Measurements from ENCODE around the gene INSYN2A. TPM values are rescaled to one million over a fixed set of nuclear protein-coding genes. Genes with fewer than 3 reads are reported as not detected.

Gene INSYN2A
- polyA plus RNA-seq, 4 donors: 3.3 to 7.2 (median 5.4) TPM

DNA sequence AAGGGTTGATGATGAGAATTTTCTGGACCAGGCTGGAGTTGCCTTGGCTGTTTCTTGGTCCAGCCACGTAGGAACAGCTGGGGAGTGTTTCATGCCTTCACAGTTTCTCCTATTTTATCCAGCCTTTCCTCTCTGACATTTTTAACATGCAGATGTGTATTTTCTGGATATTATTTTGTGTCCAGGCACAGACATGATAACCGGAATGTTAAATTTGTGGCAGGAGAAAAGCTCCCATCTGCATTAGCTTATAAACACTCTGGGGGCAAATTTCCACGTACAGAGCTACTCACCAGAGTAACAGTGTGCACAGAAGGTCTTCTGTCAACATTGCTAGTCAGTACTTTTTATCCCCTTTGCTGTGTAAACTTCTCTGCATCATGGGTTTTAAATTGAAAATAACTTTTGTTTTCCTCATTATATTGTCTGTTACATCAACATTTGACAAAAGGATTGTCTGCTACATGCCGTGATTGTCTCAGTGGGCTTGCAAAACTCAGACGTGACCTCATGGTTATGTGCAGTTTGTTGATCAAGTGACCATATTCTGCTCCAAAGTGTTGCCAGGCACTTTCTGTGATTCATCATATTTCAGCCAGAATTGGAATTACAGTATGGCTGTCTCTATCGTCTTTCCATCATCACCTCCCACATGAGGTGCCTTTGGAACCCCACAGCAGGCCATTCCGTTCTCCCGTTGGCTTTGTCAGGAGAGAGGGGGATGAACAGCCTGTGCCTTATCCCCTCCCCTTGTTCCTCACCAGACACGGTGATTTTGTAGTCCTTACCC lies 41.4 kb downstream of the INSYN2A start:
- DNase-seq (ENCODE audit: low read depth in 4 of 4, low spot score in 3 of 4): no peak

DNA sequence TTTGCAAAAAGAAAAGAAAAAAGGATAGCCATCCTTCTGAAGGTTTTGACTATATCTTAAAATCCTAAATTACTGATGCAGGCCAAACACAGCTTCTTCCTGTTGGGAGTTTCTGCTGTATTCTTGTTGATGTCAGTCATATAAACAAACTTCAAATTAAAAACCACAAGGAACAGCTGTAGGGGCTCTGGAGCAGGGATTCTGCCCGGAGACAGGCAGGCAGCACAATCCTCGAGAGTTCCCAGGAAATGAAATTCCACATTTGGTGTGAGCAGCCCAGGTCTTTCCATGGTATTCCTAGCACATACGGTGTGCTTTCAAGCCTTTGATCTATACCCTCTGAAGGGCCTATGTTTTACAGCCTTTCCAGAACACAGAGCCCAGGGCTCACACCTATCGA lies 43.2 kb downstream of the INSYN2A start:
- DNase-seq (ENCODE audit: low read depth in 4 of 4, low spot score in 3 of 4): no peak

DNA sequence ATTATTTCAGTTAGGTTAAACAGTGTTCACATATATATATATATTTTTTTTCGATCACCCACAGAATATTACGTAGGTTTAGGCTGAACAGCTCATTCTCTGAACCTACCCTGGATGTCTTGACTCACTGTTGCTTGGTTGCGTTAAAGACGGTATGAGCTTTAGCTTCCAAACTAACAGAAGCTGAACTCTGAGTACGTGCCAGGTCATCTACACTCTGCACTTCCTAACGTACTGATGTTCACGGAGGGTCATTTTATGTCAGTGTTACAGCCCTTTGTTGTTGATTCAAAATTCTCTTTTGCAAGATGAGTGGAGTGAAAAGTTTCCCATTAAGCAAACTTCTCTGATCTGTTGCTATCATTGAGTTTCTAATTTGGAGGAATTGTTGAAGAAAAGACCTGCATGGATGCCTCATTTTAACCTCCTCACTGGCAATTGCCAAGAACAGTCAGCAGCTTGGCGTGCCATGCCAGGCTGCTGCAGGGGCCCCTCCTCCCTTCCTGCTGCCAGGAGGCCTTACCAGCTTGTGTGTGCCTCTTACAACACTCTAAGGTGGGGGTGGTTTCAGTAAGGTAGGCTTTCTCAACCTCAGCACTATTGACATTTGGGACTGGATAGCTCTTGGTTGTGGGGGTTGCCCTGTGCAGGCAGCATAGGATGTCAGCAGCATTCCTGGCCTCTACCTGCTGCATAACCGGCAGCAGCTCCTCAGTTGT lies 44.3 kb downstream of the INSYN2A start:
- no peak for DNase-seq (ENCODE audit: low read depth in 4 of 4, low spot score in 3 of 4)

DNA sequence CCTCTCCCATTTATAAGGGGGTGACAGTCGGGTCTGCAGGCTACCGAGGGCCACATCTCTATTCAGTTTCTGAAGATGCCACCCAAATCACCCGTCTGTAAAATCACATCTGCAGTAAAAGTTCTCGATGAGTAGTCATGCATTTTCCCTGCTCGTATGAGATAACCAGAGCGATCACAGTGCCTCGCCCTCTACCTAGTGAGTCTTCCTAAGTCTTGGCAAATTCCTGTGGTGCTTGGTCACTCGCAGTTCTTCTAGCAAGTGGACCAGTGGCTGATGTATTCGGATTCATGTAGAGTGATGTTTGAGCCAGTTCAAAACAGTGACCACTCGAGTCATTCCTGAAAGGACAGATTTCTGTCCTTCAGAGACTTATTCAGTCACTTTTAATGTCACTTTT lies 44.9 kb downstream of the INSYN2A start:
- DNase-seq (ENCODE audit: low read depth in 4 of 4, low spot score in 3 of 4): no peak

DNA sequence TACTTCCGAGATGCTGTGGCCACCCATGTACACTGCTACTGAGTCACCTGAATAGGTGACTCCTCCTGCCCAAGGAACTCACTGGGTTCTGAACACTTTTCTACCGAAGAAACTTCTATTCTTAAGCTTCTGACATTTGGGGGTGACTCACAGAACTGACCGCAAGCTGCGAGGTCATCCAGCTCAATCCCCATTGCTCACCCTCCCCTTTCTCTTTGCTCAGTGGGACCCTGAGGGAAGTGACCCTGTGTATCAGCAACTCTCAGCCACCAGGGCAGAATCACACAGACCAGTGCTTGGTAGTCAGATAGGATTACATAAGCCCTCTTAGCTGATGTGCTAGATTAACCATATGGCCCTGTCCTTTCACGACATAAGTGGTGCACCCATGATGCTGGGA lies 46.3 kb downstream of the INSYN2A start:
- no peak for DNase-seq (ENCODE audit: low read depth in 4 of 4, low spot score in 3 of 4)

DNA sequence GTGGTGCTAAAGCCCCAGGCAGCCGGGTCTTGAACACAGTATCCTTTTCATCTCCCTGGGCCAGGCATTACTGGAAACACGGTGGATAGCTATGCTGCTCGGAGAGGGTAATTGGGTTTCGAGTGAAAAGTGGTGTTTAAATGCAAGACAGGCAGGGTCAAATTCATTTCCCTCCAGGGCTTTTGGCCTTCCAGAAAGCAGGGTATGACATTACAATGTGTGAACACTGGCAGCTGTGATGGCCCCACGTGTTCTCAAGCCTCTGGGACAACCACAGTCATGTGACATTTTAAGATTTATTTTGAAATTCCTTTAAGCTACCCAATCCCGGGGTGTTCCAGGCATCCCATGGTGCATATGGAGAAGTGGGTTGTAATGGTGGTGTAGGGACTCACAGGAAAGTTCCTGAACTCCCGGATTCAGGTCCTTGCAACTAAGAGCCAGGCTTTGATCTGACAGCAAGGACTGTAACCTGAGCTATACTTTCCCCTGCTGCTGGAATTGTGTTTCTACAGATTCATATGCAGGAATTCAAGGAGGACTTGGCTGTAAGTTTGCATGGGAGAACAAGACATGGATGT lies 46.8 kb downstream of the INSYN2A start:
- DNase-seq (ENCODE audit: low read depth in 4 of 4, low spot score in 3 of 4): no peak

DNA sequence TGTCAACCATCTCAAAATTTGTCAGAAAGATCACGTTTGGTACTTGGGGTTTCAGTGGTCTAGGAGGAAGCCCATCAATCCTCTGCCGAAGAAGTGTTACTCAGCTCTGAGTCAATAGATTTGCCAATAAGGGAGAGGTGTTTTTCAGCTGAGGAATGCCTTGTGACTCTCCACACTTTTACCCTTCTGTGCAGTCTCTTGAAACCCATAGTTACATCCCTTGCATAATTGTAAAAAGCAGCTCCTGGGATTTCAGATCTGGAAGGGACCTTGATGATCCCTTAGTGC lies 47.5 kb downstream of the INSYN2A start:
- DNase-seq (ENCODE audit: low read depth in 4 of 4, low spot score in 3 of 4): no peak

DNA sequence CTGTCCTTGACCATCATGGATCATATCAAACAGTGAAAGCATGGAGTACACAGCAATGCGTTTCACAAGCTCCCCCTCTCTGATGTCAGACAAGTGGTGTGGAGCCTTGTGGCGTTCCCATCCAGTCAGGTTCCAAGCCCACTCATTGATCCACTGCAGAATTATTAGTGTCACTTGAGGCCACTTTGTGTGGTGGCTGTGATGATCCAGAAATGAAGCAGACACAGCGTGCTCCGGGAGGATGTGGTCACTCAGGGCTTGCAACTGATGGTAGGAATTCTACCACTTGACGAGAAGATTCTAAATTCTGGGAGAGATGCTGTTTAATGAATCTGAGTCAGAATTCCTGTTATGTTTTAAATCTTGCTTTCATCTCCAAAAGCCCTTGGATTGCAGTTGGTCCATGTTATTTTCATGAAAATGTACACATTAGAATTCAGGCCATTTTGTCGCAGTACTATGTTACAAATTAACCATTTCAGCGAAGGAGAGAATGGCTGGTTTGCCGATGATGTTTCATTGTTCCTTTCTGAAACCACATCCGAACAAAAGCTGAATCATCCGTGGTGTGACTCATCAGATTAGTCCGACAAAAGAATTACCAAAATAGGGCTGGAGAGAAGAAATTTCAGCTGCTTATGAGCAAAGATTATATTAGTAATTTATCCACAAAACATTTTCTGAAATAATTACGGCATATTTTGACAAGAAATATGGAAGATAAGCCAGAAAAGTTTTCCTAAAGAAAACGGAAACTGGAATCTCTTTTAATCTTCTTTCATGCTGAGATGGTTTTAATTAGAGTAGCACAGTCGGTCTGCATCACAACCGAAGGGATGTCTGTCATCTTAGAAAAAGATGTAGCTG lies 48.1 kb downstream of the INSYN2A start:
- no peak for DNase-seq (ENCODE audit: low read depth in 4 of 4, low spot score in 3 of 4)

DNA sequence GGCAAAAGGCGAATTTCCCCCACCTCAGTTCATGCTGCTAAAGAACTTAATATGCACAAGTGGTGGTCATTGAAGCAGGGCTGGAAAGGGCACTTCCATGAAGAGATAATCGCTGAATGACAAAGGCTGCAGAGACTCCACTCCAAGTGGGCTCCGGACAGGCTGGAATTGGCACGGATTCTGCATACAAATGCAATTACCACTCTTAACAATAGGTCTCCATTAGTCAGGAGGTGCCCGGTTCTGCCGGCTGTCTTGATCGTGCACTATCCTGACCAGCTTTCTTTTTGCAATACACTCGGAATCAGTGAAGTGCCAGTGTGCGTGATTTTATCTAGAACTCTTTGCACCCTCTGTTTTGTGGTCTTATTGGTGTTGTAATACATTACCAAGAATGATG lies 49.7 kb downstream of the INSYN2A start:
- no peak for DNase-seq (ENCODE audit: low read depth in 4 of 4, low spot score in 3 of 4)

All from right renal pelvis (tissue), 4 donors.